Measurements from ENCODE around the gene NFKBIL1.
"Not testable (repeated sequence)": the region's sequence is repeated elsewhere in the genome, so short reads cannot be mapped to it uniquely, and the experiment has no call there.

Gene NFKBIL1

GRCh38 chr6:31544676-31545075 lies 2.7 kb upstream of the NFKBIL1 start:
- ChIA-PET POLR2A (interaction anchor here (4.1 to 8.1 kb wide), 2 partner anchors 52 to 77 kb away, joined by 15 to 91 read pairs; no protein-coding TSS in a partner anchor), CTCF (no interaction called here)

GRCh38 chr6:31545291-31545690 lies 2.1 kb upstream of the NFKBIL1 start:
- TF ChIP-seq TARDBP (IDR thresholded peaks at IDR 0.05) (no peak), HDGF (IDR thresholded peaks at IDR 0.05; ENCODE audit: borderline replicate concordance) (no peak), CTBP1 (IDR thresholded peaks at IDR 0.05; ENCODE audit: borderline replicate concordance) (no peak), LEF1 (IDR thresholded peaks at IDR 0.05; ENCODE audit: borderline replicate concordance) (no peak), ZNF384 (IDR thresholded peaks at IDR 0.05) (no peak), FOXA1 (IDR thresholded peaks at IDR 0.05) (no peak), FOXM1 (IDR thresholded peaks at IDR 0.05; ENCODE audit: borderline replicate concordance) (no peak), SP1 (IDR thresholded peaks at IDR 0.05) (no peak), ARNT (IDR thresholded peaks at IDR 0.05) (no peak), FOXK2 (IDR thresholded peaks at IDR 0.05) (no peak), ELF4 (IDR thresholded peaks at IDR 0.05) (no peak), L3MBTL2 (conservative IDR thresholded peaks at IDR 0.05) (no peak)
- CTCF ChIA-PET, result no interaction called here
- no peak for DNase-seq (ENCODE audit: extremely low spot score)
- POLR2A ChIA-PET, result interaction anchor here (2.4 to 8.1 kb wide), 3 partner anchors 52 to 77 kb away, joined by 13 to 91 read pairs (median 15); no protein-coding TSS in a partner anchor

More at GRCh38 chr6:31544676-31545075, 2.7 kb upstream of the NFKBIL1 start:
- no peak for DNase-seq (ENCODE audit: extremely low spot score)
- TF ChIP-seq FOXA1 (IDR thresholded peaks at IDR 0.05) (no peak), TARDBP (IDR thresholded peaks at IDR 0.05) (no peak)

- peak; percentile 79 for DNase-seq (ENCODE audit: extremely low spot score)
- TF ChIP-seq ELF4 (IDR thresholded peaks at IDR 0.05) (0 out of 2 replicates have a peak, but pooled peaks have one; percentile 17), PKNOX1 (IDR thresholded peaks at IDR 0.05) (0 out of 2 replicates have a peak, but pooled peaks have one; percentile 8), CTBP1 (IDR thresholded peaks at IDR 0.05; ENCODE audit: borderline replicate concordance) (peak; percentile 88), ZNF384 (IDR thresholded peaks at IDR 0.05) (no peak)
- CTCF ChIA-PET, result interaction anchor here (0.6 to 3.7 kb wide), 7 partner anchors 15 to 105 kb away, joined by 3 to 61 read pairs (median 4); no protein-coding TSS in a partner anchor
- POLR2A ChIA-PET, result interaction anchor here (0.9 to 8.1 kb wide), 11 partner anchors 17 to 261 kb away, joined by 3 to 91 read pairs (median 5); partner anchors contain the start of genes C6orf47, LSM2, MCCD1 and MSH5
Measured at GRCh38 chr6:31546339-31546957, 960 bp upstream of the NFKBIL1 start, which contains the start of gene ATP6V1G2. Gene ATP6V1G2 (minus strand): TSS chr6:31546608. CDS start chr6:31546559, 49 bp downstream.

GRCh38 chr6:31547727-31548543 lies 527 bp downstream of the NFKBIL1 start:
- ChIA-PET POLR2A (interaction anchor here (0.6 to 8.1 kb wide), 16 partner anchors 9 to 295 kb away, joined by 3 to 91 read pairs (median 4); partner anchors contain the start of genes BAG6, HSPA1B, LSM2 and MCCD1), CTCF (interaction anchor here (0.7 to 3.7 kb wide), 3 partner anchors 33 to 90 kb away, joined by 4 to 61 read pairs (median 7); no protein-coding TSS in a partner anchor)
- DNase-seq (ENCODE audit: extremely low spot score), result no peak
- TF ChIP-seq ELF4 (IDR thresholded peaks at IDR 0.05), result no peak

- DNase-seq (ENCODE audit: extremely low spot score), result no peak
- no peak for TF ChIP-seq ARNT (IDR thresholded peaks at IDR 0.05)
- TF ChIP-seq LEF1 (IDR thresholded peaks at IDR 0.05; ENCODE audit: borderline replicate concordance), result no peak
- no peak for TF ChIP-seq SP1 (IDR thresholded peaks at IDR 0.05)
- no peak for TF ChIP-seq HDGF (IDR thresholded peaks at IDR 0.05; ENCODE audit: borderline replicate concordance)
- CTCF ChIA-PET, result interaction anchor here (2.4 to 3.7 kb wide), 2 partner anchors 32 to 50 kb away, joined by 7 to 61 read pairs; no protein-coding TSS in a partner anchor
- POLR2A ChIA-PET, result interaction anchor here (1.1 to 1.9 kb wide), 5 partner anchors 10 to 279 kb away, joined by 3 to 5 read pairs (median 4); partner anchors contain the start of genes HSPA1B and LSM2
Measured at GRCh38 chr6:31548544-31548873, 1.1 kb downstream of the NFKBIL1 start.

- CTCF ChIA-PET, result interaction anchor here (0.7 to 1.4 kb wide), 8 partner anchors 23 to 59 kb away, joined by 3 to 25 read pairs (median 4); partner anchors contain the start of gene NCR3
- POLR2A ChIA-PET, result interaction anchor here (2.2 to 2.4 kb wide), 2 partner anchors 9 to 46 kb away, joined by 12 to 14 read pairs; partner anchors contain the start of gene DDX39B
- not testable (repeated sequence) for DNase-seq (ENCODE audit: extremely low spot score)
Measured at GRCh38 chr6:31551371-31551770, 4.0 kb downstream of the NFKBIL1 start.

GRCh38 chr6:31556307-31556706 lies 8.9 kb downstream of the NFKBIL1 start:
- TF ChIP-seq SP1 (IDR thresholded peaks at IDR 0.05), result no peak
- TF ChIP-seq FOXK2 (IDR thresholded peaks at IDR 0.05), result no peak
- TF ChIP-seq FOXM1 (IDR thresholded peaks at IDR 0.05; ENCODE audit: borderline replicate concordance), result no peak
- no peak for TF ChIP-seq HDGF (IDR thresholded peaks at IDR 0.05; ENCODE audit: borderline replicate concordance)
- no peak for TF ChIP-seq NFRKB (IDR thresholded peaks at IDR 0.05)
- TF ChIP-seq ZNF384 (IDR thresholded peaks at IDR 0.05), result no peak
- no peak for TF ChIP-seq SUZ12 (IDR thresholded peaks at IDR 0.05)
- TF ChIP-seq TARDBP (IDR thresholded peaks at IDR 0.05), result no peak
- no peak for TF ChIP-seq LEF1 (IDR thresholded peaks at IDR 0.05; ENCODE audit: borderline replicate concordance)
- TF ChIP-seq FOXA1 (IDR thresholded peaks at IDR 0.05), result no peak
- TF ChIP-seq PKNOX1 (IDR thresholded peaks at IDR 0.05), result no peak
- no peak for TF ChIP-seq ELF4 (IDR thresholded peaks at IDR 0.05)
- no peak for TF ChIP-seq BHLHE40 (IDR thresholded peaks at IDR 0.05; ENCODE audit: borderline replicate concordance)
- no peak for TF ChIP-seq ARNT (IDR thresholded peaks at IDR 0.05)
- TF ChIP-seq CTBP1 (IDR thresholded peaks at IDR 0.05; ENCODE audit: borderline replicate concordance), result no peak
- no peak for TF ChIP-seq L3MBTL2 (conservative IDR thresholded peaks at IDR 0.05)
- CTCF ChIA-PET, result no interaction called here
- DNase-seq (ENCODE audit: extremely low spot score), result no peak
- POLR2A ChIA-PET, result no interaction called here
